Spleen (tissue), 11 donors: ENCODE results near the gene MAIP1. TPM values are rescaled to one million over a fixed set of nuclear protein-coding genes. Genes with fewer than 3 reads are reported as not detected.

ENCODE experiments used
- DNase-seq: peaks from one replicate; pipeline ENCODE4 v3.0.0-alpha.2; 2020
- H3K27ac ChIP-seq, 8 donors: fragments of 200-600 bp; sonication (generic) in 7 of 8; 1 replicate in 4 of 8; 2 replicates in 4 of 8; pipeline versions ENCODE4 v1.5.0 to v1.8.0; 2016 to 2021; ENCODE audit warnings: inconsistent platforms in 4 of 8, mild to moderate bottlenecking in 4 of 8, moderate library complexity in 1 of 8
- H3K27me3 ChIP-seq, 7 donors: fragments of 200-600 bp; sonication (generic) in 6 of 7; replicated peaks in 1 of 7; 1 replicate in 4 of 7; 2 replicates in 3 of 7; pipeline versions ENCODE4 v1.5.0 to v1.8.0; 2016 to 2021; ENCODE audit warnings: inconsistent platforms in 3 of 7, mild to moderate bottlenecking in 1 of 7
- H3K36me3 ChIP-seq, 6 donors: fragments of 200-600 bp; sonication (generic) in 5 of 6; 1 replicate in 4 of 6; 2 replicates in 2 of 6; pipeline versions ENCODE4 v1.5.0 to v1.8.0; 2016 to 2021; ENCODE audit warnings: inconsistent platforms in 2 of 6
- H3K4me1 ChIP-seq, 6 donors: fragments of 200-600 bp; sonication (generic) in 5 of 6; 1 replicate in 3 of 6; 2 replicates in 3 of 6; pipeline versions ENCODE4 v1.5.0 to v1.8.0; 2016 to 2021; ENCODE audit warnings: inconsistent platforms in 3 of 6
- H3K4me3 ChIP-seq, 8 donors: fragments of 200-600 bp; sonication (generic) in 7 of 8; 1 replicate in 4 of 8; 2 replicates in 4 of 8; pipeline versions ENCODE4 v1.5.0 to v1.8.0; 2016 to 2021; ENCODE audit warnings: inconsistent platforms in 4 of 8, mild to moderate bottlenecking in 4 of 8, moderate library complexity in 2 of 8
- H3K9me3 ChIP-seq, 8 donors: fragments of 200-600 bp; sonication (generic) in 7 of 8; 1 replicate in 4 of 8; 2 replicates in 4 of 8; pipeline versions ENCODE4 v1.5.0 to v1.8.0; 2016 to 2021; ENCODE audit warnings: inconsistent platforms in 4 of 8
- CTCF ChIP-seq, 11 experiments: fragments of 200-600 bp in 7 of 11; fragments of 450-650 bp in 4 of 11; sonication (generic) in 4 of 11; IDR thresholded peaks in 8 of 11; conservative IDR thresholded peaks in 3 of 11; 1 replicate in 7 of 11; 2 replicates in 4 of 11; pipeline versions ENCODE4 v1.4.0 to v1.8.0; 2016 to 2021; ENCODE audit warnings: antibody characterized with exemption in 11 of 11, inconsistent platforms in 4 of 11, mild to moderate bottlenecking in 1 of 11
- POLR2A ChIP-seq, 3 donors: fragments of 450-650 bp; IDR thresholded peaks; one replicate each; pipeline ENCODE4 v1.5.1; 2017; ENCODE audit warnings: antibody characterized with exemption in 3 of 3, mild to moderate bottlenecking in 1 of 3
- POLR2AphosphoS5 ChIP-seq, 3 donors: sonication (generic); formaldehyde crosslinking; IDR thresholded peaks; one replicate each; pipeline ENCODE4 v1.5.1; 2017; ENCODE audit warnings: antibody characterized with exemption in 3 of 3
- WGBS, 5 donors: extraction: QIAGEN DNeasy Blood & Tissue Kit in 3 of 5; methylation state at CpG; one replicate each; pipeline versions ENCODE4 v1.1.5 to v1.1.7; 2013 to 2018; 5-methylcytosine and 5-hydroxymethylcytosine counted together
- intact Hi-C: fragments of 100-400 bp; cut with DNase I; formaldehyde crosslinking; loops from one replicate; pipeline ENCODE4 v1.15.0; 2023; ENCODE audit warnings: low total_unique reads
- polyA plus RNA-seq, 3 donors: library from polyadenylated mRNA; stranded (reverse); fragments of 200-250 nt; gene quantifications; one replicate each; pipeline ENCODE4 v1.2.1, GENCODE V29; 2013
- total RNA-seq, 7 donors: library from RNA; depleted of rRNA in 3 of 7; stranded (reverse); fragments of >200 nt in 3 of 7; fragmentation: NEBNext Ultra II Directional in 4 of 7; extraction: Animal tissue kit (Norgen Biotek cat#: 25700) in 4 of 7; gene quantifications; one replicate each; pipeline versions ENCODE4 v1.1.0 to v1.2.1, GENCODE V29; 2016 to 2021
- donor health status: healthy with polysubstance abuse.
- donor health status: DM: no; HTN: no; CAD: no; lungs with moderate emphysema.
- donor health status: DM: no; HTN: no; CAD: no.
- donor health status: Bipolar disorder and iron deficiency.
- donor health status: healthy.
- donor health status: DM: no; HTN: no; CAD: no.
- donor health status: DM: yes; HTN: yes; CAD: no.

Gene MAIP1
- total and polyA plus RNA-seq, 10 donors = 8.1 to 24.8 (median 12.0) TPM

DNA sequence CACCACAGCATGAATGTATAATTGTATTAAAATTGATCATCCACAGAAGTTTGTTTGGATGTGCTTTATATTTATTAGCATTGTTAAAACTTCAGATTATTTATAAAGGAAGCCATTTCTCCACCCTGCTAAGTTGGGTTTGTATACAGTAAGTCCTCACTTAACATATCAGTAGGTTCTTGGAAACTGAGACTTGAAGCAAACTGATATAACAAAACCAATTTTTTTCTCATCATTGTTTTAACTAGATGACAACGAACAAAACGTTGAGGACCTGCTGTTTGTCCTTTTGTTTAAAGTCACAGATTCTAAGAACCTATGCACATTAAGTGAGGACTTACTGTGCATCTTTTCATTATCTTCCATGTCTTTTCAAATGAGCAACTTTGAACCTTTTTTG, 27.2 kb upstream of the MAIP1 start:
- TF ChIP-seq POLR2AphosphoS5 (IDR thresholded peaks at IDR 0.05) (no peak), CTCF (IDR thresholded peaks at IDR 0.05 in 8 of 11, conservative IDR thresholded peaks at IDR 0.05 in 3 of 11) (no peak), POLR2A (IDR thresholded peaks at IDR 0.05) (no peak)
- no peaks in the 10 kb centered on the region for H3K4me1 ChIP-seq
- peaks cover 0 to 60% (median 26%) of the 10 kb centered on the region in 6 donors for H3K36me3 ChIP-seq
- no peak for DNase-seq
- 38 to 81% (median 57%) methylated on average over 2 of the region's 2 CpGs for WGBS, 5 donors
- intact Hi-C loops = no loop called here
- H3K9me3 ChIP-seq = no peaks in the 10 kb centered on the region
- H3K27me3 ChIP-seq = no peaks in the 10 kb centered on the region
- no peak overlapping the region for H3K4me3 ChIP-seq
- H3K27ac ChIP-seq = no peak overlapping the region

DNA sequence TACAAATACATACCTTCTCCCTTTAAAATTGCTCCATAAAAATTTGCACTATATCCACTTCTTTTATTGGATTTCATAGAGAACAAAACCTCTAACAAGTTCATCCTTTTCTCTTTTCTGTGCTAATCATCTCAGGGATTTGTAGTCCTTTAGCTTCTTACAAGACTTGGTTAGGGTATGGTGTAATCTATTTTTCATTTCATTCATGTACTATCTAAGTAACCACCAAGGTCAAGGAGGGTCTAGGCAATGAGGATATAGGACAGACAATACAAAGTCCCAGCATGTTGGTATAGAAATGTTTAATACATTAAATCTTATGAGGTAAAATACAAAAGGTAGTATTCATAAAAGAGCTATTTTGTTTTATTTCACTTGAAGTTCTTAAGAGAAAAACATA, 26.8 kb upstream of the MAIP1 start:
- Histone ChIP-seq H3K27me3 (no peaks in the 10 kb centered on the region), H3K27ac (no peak overlapping the region), H3K36me3 (peaks cover 0 to 64% (median 28%) of the 10 kb centered on the region in 6 donors), H3K4me1 (peaks cover 0 to under 1% (median 0%) of the 10 kb centered on the region in 6 donors), H3K9me3 (no peaks in the 10 kb centered on the region), H3K4me3 (no peak overlapping the region)
- no peak for TF ChIP-seq POLR2AphosphoS5 (IDR thresholded peaks at IDR 0.05)
- no peak for TF ChIP-seq POLR2A (IDR thresholded peaks at IDR 0.05)
- TF ChIP-seq CTCF (IDR thresholded peaks at IDR 0.05 in 8 of 11, conservative IDR thresholded peaks at IDR 0.05 in 3 of 11) = no peak
- DNase-seq = no peak
- intact Hi-C loops = no loop called here

- DNase-seq = no peak
- Histone ChIP-seq H3K4me1 (peaks cover 0 to 7% (median 0%) of the 10 kb centered on the region in 6 donors), H3K36me3 (peaks cover 0 to 69% (median 28%) of the 10 kb centered on the region in 6 donors), H3K27me3 (no peaks in the 10 kb centered on the region), H3K9me3 (no peaks in the 10 kb centered on the region), H3K27ac (no peak overlapping the region), H3K4me3 (no peak overlapping the region)
- intact Hi-C loops = no loop called here
- TF ChIP-seq POLR2A (IDR thresholded peaks at IDR 0.05) (no peak), POLR2AphosphoS5 (IDR thresholded peaks at IDR 0.05) (no peak), CTCF (IDR thresholded peaks at IDR 0.05 in 8 of 11, conservative IDR thresholded peaks at IDR 0.05 in 3 of 11) (no peak)
- WGBS, 5 donors = 87 to 95% (median 94%) methylated on average over 2 of the region's 2 CpGs
These were observed 26.1 kb upstream of the MAIP1 start for GRCh38 chr2:199929262-199929661.

DNA sequence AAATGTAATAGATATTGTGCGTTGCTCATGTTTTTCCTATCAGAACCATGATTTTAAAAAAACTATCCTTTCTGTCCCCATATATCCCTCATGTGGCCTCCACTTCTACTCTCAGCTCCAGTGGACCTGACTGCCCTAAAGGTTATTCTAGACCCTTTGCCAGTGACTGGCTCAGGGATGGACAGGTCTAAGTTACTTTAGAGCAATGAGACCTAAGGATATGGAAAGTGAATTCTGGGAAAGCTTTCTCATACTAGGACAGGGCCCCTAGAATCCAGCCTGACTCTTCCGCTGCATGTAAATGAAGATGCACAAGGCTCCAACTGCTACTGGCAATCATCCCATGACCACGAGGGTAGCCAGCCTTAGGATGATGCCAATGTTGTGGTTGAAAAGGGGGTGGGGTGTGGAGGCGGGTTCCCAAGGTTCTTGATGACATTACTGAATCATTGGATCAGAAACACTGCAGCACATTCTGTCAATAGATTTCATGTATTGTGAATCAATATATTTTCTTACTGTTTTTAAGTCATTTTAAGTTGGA, 23.0 kb upstream of the MAIP1 start:
- intact Hi-C loops = no loop called here
- no peaks in the 10 kb centered on the region for H3K9me3 ChIP-seq
- 76 to 90% (median 80%) methylated on average over 4 of the region's 4 CpGs for WGBS, 5 donors
- TF ChIP-seq POLR2A (IDR thresholded peaks at IDR 0.05) (no peak), POLR2AphosphoS5 (IDR thresholded peaks at IDR 0.05) (no peak), CTCF (IDR thresholded peaks at IDR 0.05 in 8 of 11, conservative IDR thresholded peaks at IDR 0.05 in 3 of 11) (no peak)
- peaks cover 0 to 79% (median 35%) of the 10 kb centered on the region in 6 donors for H3K36me3 ChIP-seq
- H3K4me1 ChIP-seq = peaks cover 0 to 7% (median 0%) of the 10 kb centered on the region in 6 donors
- H3K27me3 ChIP-seq = no peaks in the 10 kb centered on the region
- no peak overlapping the region for H3K4me3 ChIP-seq
- no peak overlapping the region for H3K27ac ChIP-seq
- DNase-seq = no peak
